CD4-positive, alpha-beta T cell treated with Interleukin-6 at 100 ng/mL for 8 hours (primary cell): ENCODE results near the gene KLHL29.

ENCODE experiments used
- DNase-seq: peaks from one replicate; pipeline ENCODE4 v3.0.0-alpha.2; 2020; ENCODE audit warnings: mixed read lengths, low spot score

Gene KLHL29

DNA sequence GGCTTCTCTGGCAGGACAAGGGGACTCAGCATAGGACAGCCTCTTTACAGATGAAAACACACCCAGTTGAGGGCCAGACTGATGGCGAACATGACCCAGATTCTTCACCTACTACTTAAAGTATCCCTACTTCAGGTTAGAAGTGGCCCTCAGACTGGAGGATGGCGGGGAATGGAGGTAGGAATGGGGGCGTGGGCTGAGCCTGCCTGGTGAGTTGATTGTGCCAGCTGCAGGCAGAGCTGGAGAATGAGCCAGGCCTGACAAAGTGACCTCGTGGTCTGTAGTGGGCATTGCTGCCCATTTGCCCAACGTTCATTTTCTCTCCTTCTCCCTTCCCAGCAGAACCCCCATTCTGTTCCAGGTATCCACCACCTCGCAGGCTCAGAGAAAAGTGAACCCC lies 186.1 kb downstream of the KLHL29 start:
- DNase-seq: no peak

DNA sequence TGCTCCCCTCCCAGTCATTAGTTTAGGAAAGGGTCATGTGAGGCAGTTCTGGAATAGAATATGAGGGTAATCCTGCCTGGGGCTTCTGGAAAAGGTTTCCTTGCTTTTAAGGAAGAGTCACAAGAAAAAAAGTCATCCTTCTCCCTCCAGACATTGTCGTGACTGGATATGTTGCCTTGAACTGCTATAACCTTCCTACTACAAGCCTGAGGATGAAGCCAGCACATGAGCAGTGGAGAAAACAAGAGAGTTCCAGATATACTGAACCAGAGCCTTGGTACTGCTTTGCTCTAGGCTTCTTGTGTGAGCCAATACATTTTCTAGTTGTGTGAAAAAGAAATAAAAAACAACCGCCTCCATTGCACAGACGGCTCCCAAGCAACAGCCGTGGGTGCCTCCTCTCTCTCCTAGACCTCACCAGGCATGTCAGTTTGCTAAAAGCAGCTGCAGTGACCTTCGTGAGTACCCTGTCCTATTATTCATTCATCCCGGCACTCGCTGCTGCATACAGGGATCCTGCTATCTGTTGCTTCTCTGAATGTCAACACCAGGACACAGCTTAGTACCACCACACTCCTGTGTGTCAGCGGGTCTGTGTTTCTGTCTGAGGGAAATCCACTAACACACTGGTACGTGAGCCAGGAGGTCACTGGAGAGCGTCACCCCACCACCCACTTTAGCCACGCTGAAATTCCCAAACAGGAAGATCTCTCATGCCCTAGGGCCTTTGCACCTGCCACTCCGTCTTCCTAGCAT lies 186.7 kb downstream of the KLHL29 start:
- no peak for DNase-seq

GRCh38 chr2:23574919-23575654 lies 190.1 kb downstream of the KLHL29 start:
- no peak for DNase-seq

DNA sequence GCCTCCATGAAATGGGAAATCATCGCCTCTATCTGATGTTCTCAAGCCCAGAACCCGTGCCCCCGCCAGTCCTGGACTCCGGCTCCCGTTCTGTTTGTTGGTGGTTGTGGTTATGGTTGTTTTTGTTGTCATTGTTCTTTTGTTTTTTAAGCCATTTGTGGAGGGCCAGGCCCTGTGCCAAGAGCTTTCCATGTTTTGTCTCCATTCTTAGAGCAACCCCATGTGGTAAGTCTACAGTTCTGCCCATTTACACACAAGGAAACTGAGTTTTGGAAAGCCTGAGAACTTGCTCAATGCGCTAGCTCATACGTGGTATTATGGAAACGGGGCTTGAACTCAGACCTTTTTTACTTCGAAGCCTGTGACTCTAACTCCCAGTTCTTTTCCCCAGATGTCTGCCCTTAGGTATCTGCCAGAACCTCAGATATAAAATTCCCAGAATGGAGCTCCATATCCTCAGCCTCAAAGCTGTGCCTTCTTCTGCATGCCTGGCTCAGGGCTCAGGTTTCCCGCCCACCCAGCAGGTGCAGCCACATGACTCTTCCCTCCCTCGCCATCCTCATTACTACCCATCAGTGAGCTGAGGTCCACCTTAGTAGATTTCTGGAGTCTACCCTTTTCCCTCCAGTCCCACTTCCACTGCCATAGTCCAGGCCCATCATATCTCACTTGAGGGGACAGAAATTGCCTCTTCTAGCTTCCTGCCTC lies 194.1 kb downstream of the KLHL29 start:
- DNase-seq: no peak

DNA sequence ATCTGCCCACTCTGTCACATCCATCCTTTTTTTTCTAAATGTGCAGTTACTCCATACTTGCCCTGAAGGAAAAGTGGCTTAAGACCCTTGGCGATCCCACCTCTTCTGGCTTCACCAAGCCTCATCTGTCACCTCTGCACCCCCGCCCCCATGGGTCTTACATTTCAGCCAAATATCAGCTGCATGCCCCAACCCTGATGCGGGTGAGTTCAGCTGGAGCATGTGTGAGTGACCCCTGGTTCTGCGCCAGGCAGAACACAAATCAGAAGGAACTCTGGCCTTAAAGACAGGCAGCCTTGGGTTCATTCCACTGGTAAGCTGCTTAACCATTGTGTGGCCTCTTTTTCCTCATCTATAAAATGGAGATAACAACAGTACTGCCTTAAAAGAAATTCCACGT lies 194.7 kb downstream of the KLHL29 start:
- DNase-seq: no peak

DNA sequence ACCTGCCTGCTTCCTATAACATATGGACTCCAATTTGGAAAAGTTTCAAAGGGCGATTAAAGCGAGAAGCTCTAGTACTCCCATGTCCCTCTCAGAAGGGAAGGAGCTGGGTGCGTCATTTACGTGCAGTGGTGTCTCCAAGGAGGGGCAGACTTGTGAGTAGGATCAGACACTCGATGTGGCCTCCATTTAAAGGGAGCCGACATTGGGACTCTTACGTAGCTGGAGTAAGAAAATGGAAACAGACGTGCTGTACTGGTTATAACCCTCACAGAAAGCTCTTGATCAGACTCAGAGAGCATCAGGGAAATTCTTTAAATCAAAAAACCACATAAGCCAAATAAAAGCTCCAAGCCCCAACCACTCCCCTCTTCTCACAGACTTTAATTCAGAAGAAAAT lies 198.5 kb downstream of the KLHL29 start:
- DNase-seq: no peak

- DNase-seq: no peak
These were observed 199.2 kb downstream of the KLHL29 start for GRCh38 chr2:23584054-23584745.

- DNase-seq: no peak
These were observed 200.5 kb downstream of the KLHL29 start for GRCh38 chr2:23585273-23586170.

DNA sequence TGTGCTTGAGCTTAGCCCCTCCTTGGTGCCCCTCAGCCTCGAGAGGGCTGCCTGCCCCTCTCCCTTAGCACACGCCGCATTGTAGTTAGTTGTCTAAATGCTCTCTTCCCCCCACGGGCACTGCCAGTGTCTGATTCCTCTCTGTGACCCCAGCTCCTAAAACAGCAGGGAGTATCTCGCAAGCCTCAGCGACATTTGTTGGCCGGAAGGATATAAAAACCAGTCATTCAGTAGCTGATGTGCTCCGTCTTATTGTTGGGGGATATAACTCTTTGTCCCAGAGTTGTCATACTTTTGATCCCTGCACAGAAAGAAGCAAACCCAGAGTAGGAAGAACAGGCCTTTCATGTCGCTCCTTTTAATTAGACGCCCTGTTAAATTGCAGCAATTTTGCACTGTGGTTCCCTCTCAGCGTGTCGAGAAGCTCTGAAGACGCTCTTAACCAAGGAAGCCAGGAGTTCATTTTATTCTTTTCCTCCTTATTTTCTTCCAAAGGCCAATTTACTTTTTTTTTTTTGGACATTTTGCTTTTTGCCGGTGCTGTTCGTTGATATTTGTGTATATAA lies 201.8 kb downstream of the KLHL29 start:
- DNase-seq: no peak

- DNase-seq: no peak
These were observed 202.4 kb downstream of the KLHL29 start for GRCh38 chr2:23587341-23587880.

GRCh38 chr2:23588106-23588505 lies 203.1 kb downstream of the KLHL29 start:
- DNase-seq: no peak

- no peak for DNase-seq
These were observed 203.7 kb downstream of the KLHL29 start for GRCh38 chr2:23588508-23589201.

GRCh38 chr2:23589220-23589647 lies 204.3 kb downstream of the KLHL29 start:
- no peak for DNase-seq

DNA sequence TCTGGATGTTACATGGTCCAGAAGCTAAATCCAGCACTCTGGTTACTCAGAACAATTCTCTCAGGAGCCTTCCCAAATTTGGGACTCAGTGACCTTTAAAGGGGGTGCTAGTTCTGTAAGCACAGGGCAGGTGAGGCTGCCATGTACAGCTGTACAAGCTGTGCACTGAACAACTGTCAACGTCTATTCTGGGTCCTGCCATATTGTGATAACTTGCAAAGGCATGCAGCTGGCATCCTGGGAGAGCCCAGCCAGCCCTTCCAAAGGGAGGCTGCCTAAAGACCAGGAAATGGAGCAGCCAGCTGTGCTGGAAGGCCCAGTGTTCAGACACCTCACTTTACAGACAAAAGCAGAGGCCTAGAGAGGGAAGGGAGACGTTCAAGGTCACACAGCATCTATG lies 204.8 kb downstream of the KLHL29 start:
- no peak for DNase-seq

- DNase-seq: no peak
These were observed 205.4 kb downstream of the KLHL29 start for GRCh38 chr2:23590241-23590869.

DNA sequence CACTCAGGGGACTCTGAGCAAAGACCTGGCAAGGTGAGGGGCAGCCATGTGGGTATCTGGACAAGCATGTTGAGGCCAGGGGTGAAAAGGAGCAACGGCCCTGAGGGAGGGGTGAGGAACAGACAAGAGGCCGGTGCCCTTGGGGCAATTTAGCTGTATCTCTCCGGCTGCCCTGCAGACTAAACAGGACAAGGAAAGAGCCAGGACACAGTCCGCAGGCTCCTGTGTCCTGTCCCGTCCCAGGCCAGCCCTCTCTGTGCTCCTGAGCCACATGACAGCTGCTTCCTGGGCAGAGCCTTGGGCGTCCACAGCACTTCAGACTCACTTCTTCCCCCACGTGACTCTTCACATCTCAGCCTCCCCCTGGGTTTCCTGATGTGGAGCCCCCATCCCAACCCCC lies 206.1 kb downstream of the KLHL29 start:
- no peak for DNase-seq

DNA sequence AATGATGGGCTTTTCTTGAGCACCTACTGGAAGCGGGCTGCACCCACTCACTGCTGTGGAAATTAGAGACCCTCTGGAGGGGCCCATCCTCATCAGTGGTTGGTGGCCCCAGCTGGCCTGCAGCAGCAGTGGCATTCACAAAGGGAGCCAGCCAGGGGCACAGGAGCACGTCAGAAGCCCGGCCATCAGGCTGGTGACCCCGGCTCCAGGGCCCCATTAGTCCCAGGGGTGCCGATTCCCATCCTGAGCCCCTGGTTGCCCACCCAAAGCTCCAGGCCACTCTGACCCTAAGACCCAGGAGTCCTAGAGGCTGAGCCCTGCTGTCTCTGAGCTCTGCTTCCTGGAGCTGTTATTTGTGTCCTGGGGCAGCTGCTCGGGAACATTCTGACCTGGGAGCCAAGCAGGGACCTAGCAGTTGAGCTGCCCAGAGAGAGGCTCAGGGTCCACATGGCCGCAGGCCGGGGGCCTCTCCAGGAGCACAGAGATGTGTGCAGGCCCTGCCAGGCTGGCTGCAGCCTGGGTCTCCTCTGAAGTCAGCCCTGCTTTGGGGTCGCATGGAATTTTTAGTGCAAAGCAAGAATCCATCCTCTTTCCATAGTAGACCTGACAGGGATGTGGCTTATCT lies 207.2 kb downstream of the KLHL29 start:
- DNase-seq: no peak

DNA sequence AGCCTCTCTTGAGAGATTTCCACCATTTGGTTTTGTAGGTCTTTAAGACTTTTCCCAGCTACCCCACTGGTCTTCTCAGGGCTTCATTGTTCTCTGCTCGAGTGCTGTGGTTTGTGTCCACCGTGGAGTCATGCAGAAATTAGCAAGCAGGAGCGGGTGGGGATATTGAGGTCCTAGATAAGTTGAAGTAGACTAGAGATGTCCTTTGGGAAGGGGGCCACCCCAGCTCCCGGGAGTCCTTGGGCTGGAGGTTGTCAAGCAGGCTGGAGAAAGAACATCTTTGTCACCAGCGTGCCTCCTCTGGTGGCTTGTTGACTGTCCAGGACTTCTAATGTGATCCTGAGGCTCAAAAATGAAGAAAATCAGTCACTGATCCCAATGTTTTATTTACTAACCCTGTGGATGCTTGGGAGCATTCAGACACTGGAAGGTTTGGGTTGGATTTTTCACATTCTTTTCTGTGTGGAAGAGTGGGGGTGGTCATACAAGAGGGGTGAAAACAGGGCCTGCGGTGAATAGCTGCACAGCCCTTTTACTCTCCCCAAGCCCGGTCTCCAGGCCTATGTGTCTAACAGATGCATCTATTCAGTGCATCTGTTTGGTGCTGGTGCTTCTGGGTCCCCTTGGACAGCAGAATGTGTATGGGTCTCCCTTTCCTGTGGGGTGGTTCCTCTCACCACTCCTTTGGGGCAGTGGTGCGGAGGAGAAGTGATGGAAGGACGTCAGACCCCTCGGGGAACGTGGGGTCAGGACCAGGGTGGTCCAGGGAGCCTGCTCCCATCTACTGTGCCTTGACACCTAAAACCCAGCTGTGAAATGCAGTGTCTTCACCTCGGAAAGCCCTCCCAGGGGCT lies 208.1 kb downstream of the KLHL29 start:
- no peak for DNase-seq
